Adrenal gland (tissue), 12 donors: ENCODE data around the gene TOP2B. TPM values are rescaled to one million over a fixed set of nuclear protein-coding genes. Genes with fewer than 3 reads are reported as not detected.

Experiments
- DNase-seq, 7 donors: peaks; one replicate each; pipeline ENCODE4 v3.0.0-alpha.2; 2019 to 2020
- H3K27ac ChIP-seq, 5 donors: fragments of 200-600 bp; sonication (generic) in 4 of 5; 1 replicate in 3 of 5; 2 replicates in 2 of 5; pipeline versions ENCODE4 v1.5.1 to v1.8.0; 2016 to 2020; ENCODE audit warnings: mild to moderate bottlenecking in 1 of 5
- H3K27me3 ChIP-seq: fragments of 200-600 bp; 2 replicates; pipeline ENCODE4 v1.8.0; 2021
- H3K36me3 ChIP-seq, 2 donors: fragments of 200-600 bp; replicated peaks in 1 of 2; 1 replicate in 1 of 2; 2 replicates in 1 of 2; pipeline versions ENCODE4 v1.5.1 to v1.8.0; 2018 to 2022
- H3K4me1 ChIP-seq, 2 donors: fragments of 200-600 bp; replicated peaks in 1 of 2; 1 replicate in 1 of 2; 2 replicates in 1 of 2; pipeline versions ENCODE4 v1.5.1 to v1.8.0; 2018 to 2021
- H3K4me3 ChIP-seq, 4 donors: fragments of 200-600 bp; sonication (generic) in 3 of 4; one replicate each; pipeline ENCODE4 v1.5.1; 2016 to 2018
- H3K9me3 ChIP-seq, 3 donors: fragments of 200-600 bp; sonication (generic) in 1 of 3; replicated peaks in 1 of 3; 1 replicate in 2 of 3; 2 replicates in 1 of 3; pipeline versions ENCODE4 v1.5.1 to v1.8.0; 2016 to 2021
- POLR2A ChIP-seq, 2 donors: fragments of 450-650 bp; IDR thresholded peaks; one replicate each; pipeline ENCODE4 v1.6.1; 2017; ENCODE audit warnings: antibody characterized with exemption in 2 of 2, mild to moderate bottlenecking in 2 of 2, moderate library complexity in 1 of 2
- WGBS, 4 donors: extraction: QIAGEN DNeasy Blood & Tissue Kit in 2 of 4; methylation state at CpG; one replicate each; pipeline versions ENCODE4 v1.1.5 to v1.1.7; 2013 to 2017; 5-methylcytosine and 5-hydroxymethylcytosine counted together
- intact Hi-C, 2 donors: fragments of 100-400 bp; cut with DNase I; formaldehyde crosslinking; loops; one replicate each; pipeline versions ENCODE4 v1.14.1 to v1.15.0; 2022 to 2023
- polyA plus RNA-seq, 3 donors: library from polyadenylated mRNA; stranded (reverse); fragments of 200-250 nt in 2 of 3; fragments of 350-450 nt in 1 of 3; fragmentation: Illumina TruSeq in 1 of 3; extraction: RNeasy Lipid Tissue Mini Kit (QIAGEN cat#74804) in 1 of 3; gene quantifications; one replicate each; pipeline ENCODE4 v1.2.3, GENCODE V29; 2013 to 2014
- total RNA-seq, 9 donors: library from RNA; depleted of rRNA in 4 of 9; stranded (reverse); fragments of >200 nt in 4 of 9; fragments of 120-200 nt in 1 of 9; fragmentation: NEBNext Ultra II Directional in 1 of 9; extraction: Animal tissue kit (Norgen Biotek cat#: 25700) in 1 of 9; gene quantifications; one replicate each; pipeline versions ENCODE4 v1.1.0 to v1.2.4, GENCODE V29; 2013 to 2023
- TF ChIP-seq, protein P1 (sequence below), 6 experiments: fragments of 450-650 bp in 4 of 6; fragments of 200-600 bp in 2 of 6; sonication (generic) in 1 of 6; IDR thresholded peaks; 1 replicate in 5 of 6; 2 replicates in 1 of 6; pipeline versions ENCODE4 v1.5.1 to v1.8.0; 2016 to 2021; ENCODE audit warnings: antibody characterized with exemption in 6 of 6, mild to moderate bottlenecking in 2 of 6, moderate library complexity in 1 of 6
- donor health status: healthy with polysubstance abuse.
- donor health status: Bipolar disorder and iron deficiency.
- donor health status: DM: yes; HTN: yes; CAD: no.
- donor health status: DM: no; HTN: no; CAD: no.
- donor health status: DM: no; HTN: no; CAD: no.
- donor health status: DM: yes; HTN: yes; CAD: no.

Gene TOP2B
- total and polyA plus RNA-seq, 12 donors = 33.7 to 108 (median 73.5) TPM

DNA sequence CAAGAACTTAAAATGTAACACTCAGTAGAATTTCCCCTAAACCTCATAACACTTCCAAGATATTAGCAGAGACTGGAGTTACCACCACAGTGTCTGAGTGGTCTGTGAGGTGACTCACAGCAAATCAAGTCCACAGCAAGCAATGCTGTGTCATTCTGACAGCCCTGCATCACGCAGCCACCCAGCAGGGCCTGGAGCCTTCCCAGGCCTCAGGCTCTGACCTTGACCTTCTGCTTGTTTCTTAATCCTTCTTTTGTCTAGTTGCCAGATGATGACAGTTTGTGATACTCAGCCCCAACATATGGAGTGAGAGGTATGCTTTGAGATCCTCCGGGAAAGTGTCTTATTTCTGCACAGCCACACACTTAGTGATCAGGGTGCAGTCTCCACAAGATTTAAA lies 82.5 kb downstream of the TOP2B start:
- H3K4me3 ChIP-seq = no peak overlapping the region
- WGBS, 4 donors = 20 to 68% (median 48%) methylated on average over 2 of the region's 2 CpGs
- H3K9me3 ChIP-seq = no peaks in the 10 kb centered on the region
- peak; percentile 43 to 87 (median 77) for DNase-seq
- intact Hi-C loops = no loop called here
- no peaks in the 10 kb centered on the region for H3K27me3 ChIP-seq
- peaks cover 10 to 18% of the 10 kb centered on the region in 2 donors for H3K4me1 ChIP-seq
- no peak for TF ChIP-seq POLR2A (IDR thresholded peaks at IDR 0.05)
- TF ChIP-seq, protein P1, sequence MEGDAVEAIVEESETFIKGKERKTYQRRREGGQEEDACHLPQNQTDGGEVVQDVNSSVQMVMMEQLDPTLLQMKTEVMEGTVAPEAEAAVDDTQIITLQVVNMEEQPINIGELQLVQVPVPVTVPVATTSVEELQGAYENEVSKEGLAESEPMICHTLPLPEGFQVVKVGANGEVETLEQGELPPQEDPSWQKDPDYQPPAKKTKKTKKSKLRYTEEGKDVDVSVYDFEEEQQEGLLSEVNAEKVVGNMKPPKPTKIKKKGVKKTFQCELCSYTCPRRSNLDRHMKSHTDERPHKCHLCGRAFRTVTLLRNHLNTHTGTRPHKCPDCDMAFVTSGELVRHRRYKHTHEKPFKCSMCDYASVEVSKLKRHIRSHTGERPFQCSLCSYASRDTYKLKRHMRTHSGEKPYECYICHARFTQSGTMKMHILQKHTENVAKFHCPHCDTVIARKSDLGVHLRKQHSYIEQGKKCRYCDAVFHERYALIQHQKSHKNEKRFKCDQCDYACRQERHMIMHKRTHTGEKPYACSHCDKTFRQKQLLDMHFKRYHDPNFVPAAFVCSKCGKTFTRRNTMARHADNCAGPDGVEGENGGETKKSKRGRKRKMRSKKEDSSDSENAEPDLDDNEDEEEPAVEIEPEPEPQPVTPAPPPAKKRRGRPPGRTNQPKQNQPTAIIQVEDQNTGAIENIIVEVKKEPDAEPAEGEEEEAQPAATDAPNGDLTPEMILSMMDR (IDR thresholded peaks at IDR 0.05) = no peak
- H3K36me3 ChIP-seq = no peaks in the 10 kb centered on the region
- peak overlapping the region in 1 of 5 donors; percentile 64 for H3K27ac ChIP-seq

GRCh38 chr3:25581823-25582222 lies 82.9 kb downstream of the TOP2B start:
- Histone ChIP-seq H3K9me3 (no peaks in the 10 kb centered on the region), H3K4me3 (no peak overlapping the region), H3K4me1 (peaks cover 10 to 18% of the 10 kb centered on the region in 2 donors), H3K27me3 (no peaks in the 10 kb centered on the region), H3K27ac (peak overlapping the region in 1 of 5 donors; percentile 64), H3K36me3 (no peaks in the 10 kb centered on the region)
- no peak for DNase-seq
- TF ChIP-seq POLR2A (IDR thresholded peaks at IDR 0.05) = no peak
- TF ChIP-seq, protein P1 (IDR thresholded peaks at IDR 0.05) = no peak
- intact Hi-C loops = no loop called here
- WGBS, 4 donors = 70 to 83% (median 80%) methylated on average over 3 of the region's 3 CpGs

DNA sequence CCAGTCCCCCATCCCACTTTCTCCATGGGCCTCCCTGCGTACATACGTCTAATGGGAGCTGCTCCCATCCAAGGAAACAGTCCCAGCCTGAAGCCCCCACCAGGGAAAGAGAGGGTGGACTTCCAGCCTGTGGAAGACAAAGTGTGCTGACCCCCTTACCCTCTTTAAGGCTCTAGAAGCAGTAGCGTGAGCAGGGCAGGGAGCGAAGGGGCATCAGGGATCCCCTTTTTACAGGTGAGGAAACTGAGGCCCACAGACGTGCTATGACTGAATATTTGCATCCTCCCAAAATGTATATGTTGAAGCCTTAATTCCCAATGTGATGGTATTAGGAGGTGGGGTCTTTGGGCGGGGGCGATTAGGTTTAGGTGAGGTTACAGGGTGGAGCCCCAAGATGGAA lies 83.4 kb downstream of the TOP2B start:
- no peaks in the 10 kb centered on the region for H3K36me3 ChIP-seq
- peaks cover 10 to 18% of the 10 kb centered on the region in 2 donors for H3K4me1 ChIP-seq
- 91 to 98% (median 95%) methylated on average over 7 of the region's 7 CpGs for WGBS, 4 donors
- intact Hi-C loops = no loop called here
- H3K9me3 ChIP-seq = no peaks in the 10 kb centered on the region
- H3K27me3 ChIP-seq = no peaks in the 10 kb centered on the region
- H3K27ac ChIP-seq = no peak overlapping the region
- no peak overlapping the region for H3K4me3 ChIP-seq
- TF ChIP-seq, protein P1 (IDR thresholded peaks at IDR 0.05) = no peak
- TF ChIP-seq POLR2A (IDR thresholded peaks at IDR 0.05) = no peak
- DNase-seq = no peak

GRCh38 chr3:25580534-25580933 lies 84.2 kb downstream of the TOP2B start:
- Histone ChIP-seq H3K27me3 (no peaks in the 10 kb centered on the region), H3K9me3 (no peaks in the 10 kb centered on the region), H3K36me3 (no peaks in the 10 kb centered on the region), H3K4me3 (no peak overlapping the region), H3K4me1 (peaks cover 10 to 18% of the 10 kb centered on the region in 2 donors), H3K27ac (no peak overlapping the region)
- TF ChIP-seq, protein P1 (IDR thresholded peaks at IDR 0.05) = no peak
- no peak for TF ChIP-seq POLR2A (IDR thresholded peaks at IDR 0.05)
- intact Hi-C loops = no loop called here
- WGBS, 4 donors = 77 to 95% (median 89%) methylated on average over 7 to 8 of the region's 8 CpGs
- no peak for DNase-seq
